Measurements from ENCODE around the gene SPAG4.

Gene SPAG4

DNA sequence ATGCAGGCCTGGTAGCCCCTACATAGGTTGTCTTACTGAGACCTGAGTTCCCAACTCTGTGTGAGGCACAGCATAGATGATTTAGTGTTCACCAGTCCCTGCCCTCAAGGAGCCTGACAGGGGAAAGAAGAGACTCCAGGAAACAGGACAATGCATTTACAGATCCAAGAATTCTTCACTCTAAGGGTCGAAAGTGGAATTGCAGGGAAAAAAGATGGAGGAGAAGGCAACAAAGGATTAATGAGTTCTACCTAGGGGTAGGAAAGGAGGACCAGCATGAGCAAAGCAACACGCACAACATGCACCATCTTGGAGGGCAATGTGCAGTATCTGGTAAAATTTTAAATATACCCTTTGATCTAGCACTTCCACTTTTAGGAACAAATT lies 5.9 kb downstream of the SPAG4 start:
- no peak for DNase-seq (ENCODE audit: low read depth, low spot score)

DNA sequence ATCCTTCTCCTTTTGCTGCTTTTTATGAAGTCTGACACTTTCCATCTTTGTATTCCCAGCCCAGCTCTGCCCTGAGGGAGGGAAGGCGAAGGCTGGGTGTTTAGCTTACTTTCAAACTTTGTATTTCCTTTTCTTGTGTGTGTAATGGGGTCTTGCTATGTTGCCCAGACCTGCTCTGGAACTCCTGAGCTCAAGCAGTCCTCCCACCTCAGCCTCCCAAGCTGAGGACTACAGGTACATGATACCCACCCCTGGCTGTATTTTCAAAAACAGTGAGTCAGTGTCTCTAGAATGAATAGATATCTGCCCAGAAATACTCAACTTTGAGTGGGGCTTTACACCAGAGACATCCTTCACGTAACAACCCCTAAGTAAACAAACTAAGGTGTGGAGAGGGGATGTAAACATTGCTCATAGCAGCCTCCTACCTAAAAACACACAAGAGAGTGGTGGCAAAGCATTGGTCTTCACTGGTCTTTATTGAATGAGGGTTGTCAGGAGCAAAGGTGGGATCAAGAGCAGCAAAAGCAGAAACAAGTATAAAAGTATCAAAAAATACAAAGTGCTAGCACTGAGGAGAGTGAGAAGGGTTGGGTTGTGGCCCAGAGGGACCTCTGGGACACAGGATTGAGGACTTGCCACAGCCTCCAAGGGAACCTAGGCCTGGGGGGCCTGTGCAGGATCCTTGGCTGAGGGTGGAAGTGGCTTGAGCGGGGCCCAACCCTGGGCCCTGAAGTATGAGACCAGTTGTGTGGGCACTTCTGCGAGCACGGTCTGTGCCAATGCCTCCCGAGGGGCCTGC lies 10.2 kb downstream of the SPAG4 start:
- DNase-seq (ENCODE audit: low read depth, low spot score), result no peak

DNA sequence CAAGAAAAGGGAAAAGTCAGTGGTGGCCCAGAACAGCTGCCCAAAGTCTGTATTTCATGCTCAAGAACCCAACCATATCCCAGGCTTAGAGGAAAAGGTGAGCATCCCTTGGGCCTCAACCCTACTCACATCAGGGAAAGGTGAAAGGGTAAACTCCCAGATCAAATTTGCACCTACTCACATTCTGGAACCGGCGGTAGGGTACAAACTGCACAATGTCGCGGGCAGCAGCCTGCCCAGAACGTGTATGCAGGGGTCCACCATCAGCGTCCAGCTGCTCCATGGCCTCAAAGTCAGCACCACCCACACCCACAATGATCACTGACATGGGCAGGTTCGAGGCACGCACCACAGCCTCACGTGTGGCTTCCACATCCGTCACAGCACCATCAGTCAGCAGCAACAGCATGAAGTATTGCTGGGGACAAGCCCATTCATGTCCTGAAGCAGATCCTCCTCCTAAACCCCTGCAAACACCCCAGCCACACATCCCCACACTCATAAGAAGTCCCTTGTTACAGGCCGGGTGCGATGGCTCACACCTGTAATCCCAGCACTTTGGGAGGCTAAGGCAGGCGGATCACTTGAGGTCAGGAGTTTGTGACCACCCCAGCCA lies 10.9 kb downstream of the SPAG4 start:
- DNase-seq (ENCODE audit: low read depth, low spot score), result no peak

DNA sequence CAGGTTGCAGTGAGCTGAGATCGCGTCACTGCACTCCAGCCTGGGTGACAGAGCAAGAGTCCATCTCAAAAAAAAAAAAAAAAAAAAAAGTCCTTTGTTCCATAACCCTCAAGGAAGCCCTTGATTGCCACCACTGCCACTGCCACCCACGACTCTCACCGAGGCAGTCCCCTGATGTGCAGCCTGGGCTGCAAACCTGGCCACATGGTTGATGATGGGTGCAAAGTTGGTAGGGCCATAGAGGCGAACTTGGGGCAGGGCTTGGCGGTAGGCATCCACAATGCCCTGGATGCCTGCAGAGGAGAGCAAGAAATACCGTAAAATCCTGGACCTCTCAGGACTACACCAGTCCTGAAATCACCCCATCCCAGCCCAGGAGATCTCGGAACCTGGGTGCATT lies 11.5 kb downstream of the SPAG4 start:
- DNase-seq (ENCODE audit: low read depth, low spot score), result no peak

GRCh38 chr20:35629427-35630145 lies 14.0 kb downstream of the SPAG4 start:
- DNase-seq (ENCODE audit: low read depth, low spot score), result no peak

- DNase-seq (ENCODE audit: low read depth, low spot score), result no peak
Measured at GRCh38 chr20:35630636-35631035, 15.0 kb downstream of the SPAG4 start.

- DNase-seq (ENCODE audit: low read depth, low spot score), result no peak
Measured at GRCh38 chr20:35632539-35633115, 17.0 kb downstream of the SPAG4 start.

- no peak for DNase-seq (ENCODE audit: low read depth, low spot score)
Measured at GRCh38 chr20:35635652-35636051, 20.0 kb downstream of the SPAG4 start.

DNA sequence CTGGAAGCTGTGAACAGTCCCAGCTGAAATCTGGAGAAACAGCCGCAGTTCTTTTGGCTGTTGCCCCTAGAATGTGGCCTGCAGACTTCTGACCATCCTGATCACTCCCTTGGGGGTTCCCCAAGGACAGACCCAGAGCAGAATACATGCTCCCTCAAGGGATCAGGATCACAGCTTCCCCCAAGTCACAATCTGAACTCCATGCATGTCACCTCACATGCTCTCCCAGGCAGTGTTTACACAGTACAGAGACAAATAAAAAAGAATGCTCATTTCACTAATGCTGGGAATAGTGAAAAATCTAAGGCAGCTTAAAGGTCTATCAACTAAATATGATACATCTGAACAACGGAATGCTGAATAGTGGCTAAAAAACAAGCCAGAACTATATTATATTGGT lies 20.5 kb downstream of the SPAG4 start:
- DNase-seq (ENCODE audit: low read depth, low spot score), result no peak

DNA sequence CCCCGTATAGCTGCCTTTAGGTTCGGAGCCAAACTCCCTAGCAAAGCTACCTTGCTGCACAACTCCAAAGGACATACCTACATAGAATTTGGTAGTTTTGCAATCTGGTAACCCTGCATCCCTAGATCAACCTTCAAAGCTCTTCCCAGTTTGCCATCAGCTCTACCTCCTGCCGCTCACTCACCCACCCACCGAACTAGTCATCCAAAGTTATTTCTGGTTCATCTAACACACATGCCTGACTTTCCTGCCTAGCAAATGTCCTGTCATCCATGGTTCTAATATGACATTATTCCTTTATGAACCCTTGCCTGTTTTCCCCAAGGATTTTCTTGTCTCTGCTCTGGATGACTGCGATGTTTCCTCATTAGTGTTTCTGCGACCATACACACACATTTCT lies 21.6 kb downstream of the SPAG4 start:
- no peak for DNase-seq (ENCODE audit: low read depth, low spot score)

DNA sequence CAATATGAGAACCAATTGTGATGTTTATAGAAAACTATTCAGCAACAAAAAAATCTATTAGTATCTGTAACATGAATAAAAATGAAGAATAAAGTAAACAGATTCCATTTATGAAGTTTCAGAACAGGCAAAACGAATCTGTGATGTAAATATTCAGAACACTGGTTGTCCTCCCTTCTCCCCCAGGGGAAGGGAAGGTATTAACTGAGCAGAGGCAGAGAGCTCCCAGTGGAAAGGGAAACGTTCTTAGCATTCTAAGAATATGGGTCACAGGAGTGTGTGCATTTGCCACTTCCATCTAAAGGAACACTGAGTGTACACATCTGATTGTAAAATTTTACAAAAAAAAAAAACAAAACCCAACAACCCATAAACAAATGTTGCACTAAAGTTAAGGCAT lies 23.1 kb downstream of the SPAG4 start:
- DNase-seq (ENCODE audit: low read depth, low spot score), result no peak

DNA sequence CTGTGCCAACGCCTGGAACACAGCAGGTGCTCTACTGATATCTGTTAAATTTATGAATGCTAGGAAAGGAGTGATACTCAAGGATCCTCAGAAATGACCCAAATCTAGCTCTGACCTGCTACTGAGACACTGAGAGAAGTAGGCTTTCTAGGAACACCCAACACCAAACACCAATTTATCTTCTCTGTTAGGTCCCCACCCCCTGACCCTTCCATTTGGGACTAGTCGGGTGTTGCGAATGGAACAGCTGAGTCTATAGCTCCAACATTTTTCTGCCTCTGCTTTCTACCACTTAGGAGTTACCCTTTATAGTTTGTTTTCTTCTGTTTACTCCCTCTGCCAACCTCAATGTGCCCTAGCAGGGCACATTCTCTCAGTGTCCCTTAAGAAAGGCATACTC lies 25.1 kb downstream of the SPAG4 start:
- DNase-seq (ENCODE audit: low read depth, low spot score), result no peak

- no peak for DNase-seq (ENCODE audit: low read depth, low spot score)
Measured at GRCh38 chr20:35641743-35642142, 26.1 kb downstream of the SPAG4 start.

- DNase-seq (ENCODE audit: low read depth, low spot score), result no peak
Measured at GRCh38 chr20:35643045-35643444, 27.4 kb downstream of the SPAG4 start.

DNA sequence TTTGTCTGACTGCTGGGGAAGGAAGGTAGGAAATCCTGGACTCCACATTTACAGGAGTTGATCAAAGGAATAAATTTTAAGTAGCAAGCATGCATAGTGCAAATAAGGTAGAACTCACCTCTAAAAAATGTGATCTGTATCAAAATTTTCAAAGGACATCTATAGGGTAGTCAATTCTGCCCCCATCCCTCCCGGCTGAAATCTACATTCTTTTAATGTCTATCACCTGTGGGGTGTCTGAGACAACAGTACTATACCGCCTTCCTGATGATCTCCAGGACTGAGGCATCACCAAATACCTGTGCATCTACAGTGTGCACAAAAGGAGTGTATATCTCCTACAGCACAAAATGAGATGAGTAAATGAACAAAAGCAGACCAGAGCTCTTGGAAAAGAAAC lies 29.2 kb downstream of the SPAG4 start:
- DNase-seq (ENCODE audit: low read depth, low spot score), result no peak

DNA sequence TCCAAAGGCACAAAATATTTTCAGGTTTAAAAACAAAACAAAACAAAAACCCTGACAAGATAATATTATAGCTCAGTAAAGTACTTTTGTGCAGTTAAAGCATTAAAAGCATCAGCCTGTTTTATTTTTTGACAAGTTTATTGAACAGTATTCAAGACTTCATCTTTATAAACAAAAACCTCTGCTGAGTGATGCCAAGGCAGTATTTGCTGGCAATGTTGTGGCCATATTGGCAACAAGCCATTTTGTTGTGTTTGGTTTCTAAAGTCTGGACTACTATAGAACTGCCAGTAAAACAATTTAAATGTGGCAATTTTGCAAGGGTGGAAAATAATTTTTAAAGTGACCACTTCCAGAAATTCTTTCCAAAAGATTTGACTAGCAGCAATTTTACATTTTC lies 33.2 kb downstream of the SPAG4 start:
- no peak for DNase-seq (ENCODE audit: low read depth, low spot score)

DNA sequence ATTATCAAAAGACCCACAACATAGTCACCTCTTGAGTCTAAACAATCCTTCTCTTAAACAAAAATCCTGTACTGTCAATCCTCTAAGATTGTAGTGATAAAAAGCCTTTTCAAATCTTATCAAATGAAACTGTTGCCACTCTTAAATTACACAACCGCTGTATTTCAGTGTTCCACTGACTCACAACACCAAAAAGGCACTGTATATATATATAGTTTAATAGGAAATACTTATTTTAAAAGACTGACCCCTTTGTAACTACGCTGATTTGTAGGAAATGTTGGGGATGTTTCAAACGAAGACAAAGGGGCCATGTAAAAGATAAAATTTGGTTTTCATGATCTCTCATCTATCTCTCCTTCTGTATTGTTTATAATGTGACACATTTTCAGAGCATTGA lies 35.0 kb downstream of the SPAG4 start:
- no peak for DNase-seq (ENCODE audit: low read depth, low spot score)

- DNase-seq (ENCODE audit: low read depth, low spot score), result no peak
Measured at GRCh38 chr20:35651958-35652357, 36.3 kb downstream of the SPAG4 start.

DNA sequence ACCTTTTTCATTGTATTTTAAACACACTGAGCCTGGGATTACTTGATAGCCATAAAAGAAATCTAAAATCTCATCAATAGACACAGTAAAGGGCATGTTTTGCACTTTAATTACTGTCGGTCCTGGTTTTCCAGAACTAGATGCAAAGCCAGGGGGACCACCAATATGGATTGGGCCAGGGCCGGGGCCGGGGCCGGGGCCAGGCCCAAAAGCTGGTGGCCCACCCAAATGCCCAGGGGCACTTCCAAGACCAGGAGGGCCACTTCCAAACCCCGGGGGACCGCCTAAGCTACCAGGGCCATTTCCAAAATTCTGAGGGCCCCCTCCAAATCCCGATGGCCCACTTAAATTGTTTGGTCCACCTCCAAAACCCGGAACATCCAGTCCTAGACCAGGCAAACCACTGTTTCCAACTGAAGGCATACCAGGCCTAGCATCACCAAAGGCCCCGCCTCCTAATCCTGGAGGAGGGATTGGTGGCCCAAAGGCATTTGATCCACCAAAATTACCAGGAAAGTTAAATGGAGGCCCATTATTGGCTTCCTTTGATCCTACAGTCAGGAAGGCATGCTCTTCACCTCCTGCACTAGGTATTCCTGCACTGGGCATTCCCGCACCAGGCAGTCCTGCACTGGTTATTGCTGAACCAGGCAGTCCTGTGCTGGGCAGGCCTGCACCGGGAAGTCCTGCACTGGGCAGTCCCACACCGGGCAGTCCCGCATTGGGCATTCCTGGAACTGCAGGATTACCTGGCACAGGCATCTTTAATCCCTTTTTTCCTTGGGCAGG lies 37.2 kb downstream of the SPAG4 start:
- DNase-seq (ENCODE audit: low read depth, low spot score), result no peak

GRCh38 chr20:35653430-35653734 lies 37.8 kb downstream of the SPAG4 start:
- no peak for DNase-seq (ENCODE audit: low read depth, low spot score)

DNA sequence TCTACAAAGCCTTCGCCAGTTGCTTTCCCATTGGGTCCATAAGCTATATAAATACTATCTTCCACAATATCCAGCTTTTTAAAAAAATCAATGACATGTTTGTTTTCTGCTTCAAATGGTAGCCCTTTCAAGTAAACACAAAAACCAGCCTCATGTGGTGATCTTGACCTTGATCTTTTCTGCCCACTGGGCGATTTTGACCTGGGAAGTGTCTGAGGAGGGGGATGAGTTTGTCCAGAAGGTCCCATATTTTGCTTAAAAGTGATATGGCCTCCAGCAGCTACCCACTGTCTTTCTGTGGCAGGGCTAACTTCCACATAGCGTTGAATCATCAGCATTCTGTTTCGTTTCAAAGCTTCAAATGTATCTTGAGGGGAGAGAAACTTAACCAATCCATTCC lies 38.3 kb downstream of the SPAG4 start:
- DNase-seq (ENCODE audit: low read depth, low spot score), result no peak

DNA sequence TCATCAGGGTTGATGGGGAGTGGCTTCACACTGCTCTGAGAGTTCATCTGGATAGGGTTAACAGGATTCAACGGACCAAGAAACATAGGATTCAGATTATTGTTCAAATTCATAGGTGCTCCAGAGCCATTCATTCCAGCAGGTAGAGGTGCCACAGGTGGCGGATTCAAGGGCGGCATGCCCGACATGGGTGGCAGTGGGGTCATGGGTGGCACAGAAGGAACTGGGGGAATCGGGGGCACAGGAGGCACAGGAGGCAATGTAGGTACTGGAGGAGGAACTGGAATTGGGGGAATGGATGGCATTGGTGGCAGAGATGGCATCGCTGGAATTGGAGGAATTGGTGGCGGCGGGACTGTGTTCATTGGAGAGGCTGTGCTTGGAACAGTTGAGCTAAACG lies 38.8 kb downstream of the SPAG4 start:
- no peak for DNase-seq (ENCODE audit: low read depth, low spot score)
